Spinal cord (tissue), 10 donors: Measurements from ENCODE around the gene PDSS2. TPM values are rescaled to one million over a fixed set of nuclear protein-coding genes. Genes with fewer than 3 reads are reported as not detected.
"Not testable (repeated sequence)": the region's sequence is repeated elsewhere in the genome, so short reads cannot be mapped to it uniquely, and the experiment has no call there.

ENCODE experiments used
- DNase-seq, 6 donors: peaks; one replicate each; pipeline versions ENCODE4 v3.0.0 to v3.0.0-alpha.2; 2013 to 2015; ENCODE audit warnings: low spot score in 6 of 6, low read depth in 4 of 6
- H3K27ac ChIP-seq: one replicate; pipeline ENCODE4 v1.5.1; 2013; ENCODE audit warnings: low read depth, low read length, control low read depth
- H3K27me3 ChIP-seq: one replicate; pipeline ENCODE4 v1.6.1; 2013; ENCODE audit warnings: low read length; ENCODE audit not compliant: control insufficient read depth, insufficient read depth
- H3K36me3 ChIP-seq: one replicate; pipeline ENCODE4 v1.6.1; 2013; ENCODE audit warnings: low read length; ENCODE audit not compliant: control insufficient read depth, insufficient read depth
- H3K4me1 ChIP-seq: one replicate; pipeline ENCODE4 v1.6.1; 2013; ENCODE audit warnings: low read length; ENCODE audit not compliant: control insufficient read depth, insufficient read depth
- H3K4me3 ChIP-seq: one replicate; pipeline ENCODE4 v1.5.1; 2013; ENCODE audit warnings: low read depth, low read length, control low read depth
- H3K9me3 ChIP-seq: one replicate; pipeline ENCODE4 v1.6.1; 2013; ENCODE audit warnings: low read length; ENCODE audit not compliant: control insufficient read depth, insufficient read depth
- WGBS: methylation state at CpG from one replicate; pipeline ENCODE4 v1.1.5; 2013; ENCODE audit warnings: missing lambda C conversion rate; ENCODE audit not compliant: insufficient coverage; 5-methylcytosine and 5-hydroxymethylcytosine counted together
- polyA plus RNA-seq, 2 donors: library from polyadenylated mRNA; unstranded; fragments of 120-200 nt; gene quantifications; one replicate each; pipeline ENCODE4 v1.2.1, GENCODE V29; 2013; ENCODE audit not compliant: insufficient read length in 2 of 2
- total RNA-seq, 2 donors: library from RNA; depleted of rRNA in 1 of 2; stranded (reverse); fragments of 120-200 nt in 1 of 2; fragments of >200 nt in 1 of 2; gene quantifications; one replicate each; pipeline versions ENCODE4 v1.2.3 to v1.2.4, GENCODE V29; 2013 to 2014
- donor health status: healthy.

PDSS2 gene
- total and polyA plus RNA-seq, 4 donors = 9.5 to 14.5 (median 10.6) TPM

GRCh38 chr6:107386340-107386739 lies 73.0 kb downstream of the PDSS2 start:
- no peak for DNase-seq
- Histone ChIP-seq H3K27me3 (no peaks in the 10 kb centered on the region), H3K9me3 (no peaks in the 10 kb centered on the region), H3K4me1 (no peaks in the 10 kb centered on the region), H3K36me3 (no peaks in the 10 kb centered on the region), H3K4me3 (no peak overlapping the region), H3K27ac (no peak overlapping the region)
- 100% methylated on average over 1 of the region's 1 CpG for WGBS

DNA sequence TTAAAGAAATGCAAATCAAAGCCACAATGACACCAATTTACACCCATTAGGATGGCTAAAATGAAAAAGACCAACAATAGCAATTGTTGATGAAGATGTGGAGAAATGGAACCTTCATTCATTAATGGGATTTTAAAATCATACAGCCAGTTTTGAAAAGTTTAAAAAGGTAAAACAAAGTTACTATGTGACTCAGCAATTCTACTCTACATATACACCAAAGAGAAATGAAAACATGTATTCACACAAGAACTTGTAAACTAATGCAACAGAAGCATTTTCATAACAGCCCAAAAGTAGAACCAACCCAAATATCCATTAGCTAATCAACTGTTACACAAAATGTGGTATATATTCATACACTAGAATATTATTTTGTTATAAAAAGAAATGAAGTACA lies 75.7 kb downstream of the PDSS2 start:
- H3K36me3 ChIP-seq = no peaks in the 10 kb centered on the region
- H3K27me3 ChIP-seq = no peaks in the 10 kb centered on the region

GRCh38 chr6:107374264-107374663 lies 85.1 kb downstream of the PDSS2 start:
- no peak for DNase-seq
- Histone ChIP-seq H3K9me3 (peaks cover 4% of the 10 kb centered on the region), H3K4me3 (no peak overlapping the region), H3K4me1 (no peaks in the 10 kb centered on the region), H3K36me3 (no peaks in the 10 kb centered on the region), H3K27me3 (no peaks in the 10 kb centered on the region), H3K27ac (no peak overlapping the region)
- no CpG with 5 or more reads among the region's 1 CpG for WGBS

More for the DNA sequence above, 75.7 kb downstream of the PDSS2 start:
- Histone ChIP-seq H3K4me1 (no peaks in the 10 kb centered on the region), H3K27ac (no peak overlapping the region), H3K4me3 (no peak overlapping the region), H3K9me3 (peaks cover 2% of the 10 kb centered on the region)
- DNase-seq = no peak

GRCh38 chr6:107369493-107369892 lies 89.9 kb downstream of the PDSS2 start:
- DNase-seq = no peak
- Histone ChIP-seq H3K4me1 (no peaks in the 10 kb centered on the region), H3K4me3 (no peak overlapping the region), H3K27me3 (no peaks in the 10 kb centered on the region), H3K27ac (no peak overlapping the region), H3K9me3 (no peaks in the 10 kb centered on the region), H3K36me3 (no peaks in the 10 kb centered on the region)
- WGBS = 57% methylated on average over 1 of the region's 1 CpG

GRCh38 chr6:107368471-107368870 lies 90.9 kb downstream of the PDSS2 start:
- no peaks in the 10 kb centered on the region for H3K9me3 ChIP-seq
- WGBS = no CpG with 5 or more reads among the region's 2 CpGs
- H3K27me3 ChIP-seq = no peaks in the 10 kb centered on the region
- DNase-seq = no peak
- H3K36me3 ChIP-seq = no peaks in the 10 kb centered on the region
- no peak overlapping the region for H3K27ac ChIP-seq
- no peaks in the 10 kb centered on the region for H3K4me1 ChIP-seq
- no peak overlapping the region for H3K4me3 ChIP-seq

DNA sequence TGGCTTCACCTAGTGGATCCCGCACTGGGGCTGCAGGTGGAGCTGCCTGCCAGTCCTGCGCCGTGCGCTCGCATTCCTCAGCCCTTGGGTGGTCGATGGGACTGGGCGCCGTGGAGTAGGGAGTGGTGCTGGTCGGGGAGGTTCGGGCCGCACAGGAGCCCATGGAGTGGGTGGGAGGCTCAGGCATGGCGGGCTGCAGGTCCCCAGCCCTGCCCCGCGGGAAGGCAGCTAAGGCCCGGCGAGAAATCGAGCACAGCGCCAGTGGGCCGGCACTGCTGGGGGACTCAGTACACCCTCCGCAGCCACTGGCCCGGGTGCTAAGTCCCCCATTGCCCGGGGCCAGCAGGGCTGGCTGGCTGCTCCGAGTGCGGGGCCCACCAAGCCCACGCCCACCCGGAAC lies 95.2 kb downstream of the PDSS2 start:
- not testable (repeated sequence) for H3K9me3 ChIP-seq, H3K4me3 ChIP-seq, H3K27me3 ChIP-seq, H3K36me3 ChIP-seq, H3K4me1 ChIP-seq, DNase-seq, H3K27ac ChIP-seq
- WGBS = 100% methylated on average over 1 of the region's 26 CpGs

GRCh38 chr6:107361753-107362604 lies 97.4 kb downstream of the PDSS2 start:
- H3K27ac ChIP-seq = no peak overlapping the region
- no peaks in the 10 kb centered on the region for H3K9me3 ChIP-seq
- H3K36me3 ChIP-seq = no peaks in the 10 kb centered on the region
- no peak overlapping the region for H3K4me3 ChIP-seq
- no peaks in the 10 kb centered on the region for H3K4me1 ChIP-seq
- H3K27me3 ChIP-seq = no peaks in the 10 kb centered on the region
- whole genome bisulfite sequencing = 67% methylated on average over 2 of the region's 5 CpGs
- no peak for DNase-seq

DNA sequence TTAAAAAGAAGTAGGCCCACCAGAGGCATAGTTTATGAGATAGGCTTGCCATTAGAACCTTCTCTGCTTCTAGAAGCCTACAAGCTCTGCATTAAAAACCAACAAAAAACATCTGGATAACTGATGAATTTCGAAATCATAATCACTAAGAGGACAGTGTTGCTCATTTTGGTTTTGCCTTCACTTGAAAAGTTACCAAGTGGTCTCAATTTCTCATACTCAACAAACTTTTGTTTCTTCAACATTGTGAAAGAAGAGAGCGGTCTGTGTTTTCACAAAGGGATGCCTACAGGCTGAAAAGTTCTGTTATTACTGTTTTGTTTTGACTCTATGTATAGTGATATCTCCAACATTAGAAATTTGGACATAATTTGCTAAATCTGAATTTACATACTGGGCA lies 98.9 kb downstream of the PDSS2 start:
- Histone ChIP-seq H3K36me3 (no peaks in the 10 kb centered on the region), H3K27me3 (no peaks in the 10 kb centered on the region), H3K9me3 (no peaks in the 10 kb centered on the region), H3K27ac (no peak overlapping the region), H3K4me3 (no peak overlapping the region), H3K4me1 (no peaks in the 10 kb centered on the region)
- DNase-seq = peak in 1 of 6 donors; percentile 16
- WGBS = 100% methylated on average over 1 of the region's 2 CpGs

DNA sequence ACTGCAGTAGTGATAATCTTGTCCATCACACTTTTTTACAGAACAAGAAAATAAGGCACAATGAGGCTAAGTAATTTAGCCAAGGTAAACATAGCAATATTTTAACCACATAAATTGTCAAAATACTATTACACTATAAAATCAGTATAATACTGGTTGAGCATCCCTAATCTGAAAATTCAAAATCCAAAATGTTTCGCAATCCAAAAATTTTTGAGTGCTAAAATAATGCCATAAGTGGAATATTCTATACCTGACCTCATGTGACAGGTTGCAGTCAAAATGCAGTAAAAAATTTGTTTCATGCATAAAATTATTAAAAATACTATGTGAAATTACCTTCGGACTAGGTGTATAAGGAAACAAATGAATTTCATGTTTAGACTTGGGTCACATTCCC lies 101.5 kb downstream of the PDSS2 start:
- Histone ChIP-seq H3K9me3 (no peaks in the 10 kb centered on the region), H3K36me3 (no peaks in the 10 kb centered on the region), H3K27ac (no peak overlapping the region), H3K27me3 (no peaks in the 10 kb centered on the region), H3K4me1 (no peaks in the 10 kb centered on the region), H3K4me3 (no peak overlapping the region)
- no peak for DNase-seq
- WGBS = no CpG with 5 or more reads among the region's 2 CpGs

DNA sequence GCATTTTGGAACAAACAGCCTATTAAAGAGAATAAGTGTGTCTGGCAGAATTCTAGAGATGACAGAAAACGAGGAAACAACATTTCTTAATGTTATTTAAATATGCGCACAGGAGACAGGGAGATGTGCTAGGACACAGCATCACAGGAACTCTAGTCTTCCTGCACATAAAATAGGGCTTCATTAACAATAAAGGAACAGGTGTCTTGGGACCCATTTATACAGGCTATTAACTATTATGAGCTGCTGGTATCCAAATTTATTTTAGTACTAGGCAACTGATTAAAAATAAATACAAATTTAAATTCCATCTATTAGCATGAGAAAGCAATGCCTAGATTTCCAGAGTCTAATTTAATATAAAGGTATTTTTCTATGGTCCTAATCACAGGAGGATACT lies 102.3 kb downstream of the PDSS2 start:
- no peaks in the 10 kb centered on the region for H3K4me1 ChIP-seq
- no peak overlapping the region for H3K27ac ChIP-seq
- no peaks in the 10 kb centered on the region for H3K27me3 ChIP-seq
- whole genome bisulfite sequencing = no CpG with 5 or more reads among the region's 2 CpGs
- H3K36me3 ChIP-seq = no peaks in the 10 kb centered on the region
- H3K9me3 ChIP-seq = no peaks in the 10 kb centered on the region
- H3K4me3 ChIP-seq = no peak overlapping the region
- DNase-seq = peak in 1 of 6 donors; percentile 92
